NCI-H2029 treated with DMSO at 0.1 percent for 48 hours (cell line): ENCODE results near the gene MLF1.
"Not testable (repeated sequence)": the region's sequence is repeated elsewhere in the genome, so short reads cannot be mapped to it uniquely, and the experiment has no call there.

Source experiments
- DNase-seq: peaks from one replicate; lab custom pipeline; 2025; lab: John Stamatoyannopoulos, UW

Gene MLF1

DNA sequence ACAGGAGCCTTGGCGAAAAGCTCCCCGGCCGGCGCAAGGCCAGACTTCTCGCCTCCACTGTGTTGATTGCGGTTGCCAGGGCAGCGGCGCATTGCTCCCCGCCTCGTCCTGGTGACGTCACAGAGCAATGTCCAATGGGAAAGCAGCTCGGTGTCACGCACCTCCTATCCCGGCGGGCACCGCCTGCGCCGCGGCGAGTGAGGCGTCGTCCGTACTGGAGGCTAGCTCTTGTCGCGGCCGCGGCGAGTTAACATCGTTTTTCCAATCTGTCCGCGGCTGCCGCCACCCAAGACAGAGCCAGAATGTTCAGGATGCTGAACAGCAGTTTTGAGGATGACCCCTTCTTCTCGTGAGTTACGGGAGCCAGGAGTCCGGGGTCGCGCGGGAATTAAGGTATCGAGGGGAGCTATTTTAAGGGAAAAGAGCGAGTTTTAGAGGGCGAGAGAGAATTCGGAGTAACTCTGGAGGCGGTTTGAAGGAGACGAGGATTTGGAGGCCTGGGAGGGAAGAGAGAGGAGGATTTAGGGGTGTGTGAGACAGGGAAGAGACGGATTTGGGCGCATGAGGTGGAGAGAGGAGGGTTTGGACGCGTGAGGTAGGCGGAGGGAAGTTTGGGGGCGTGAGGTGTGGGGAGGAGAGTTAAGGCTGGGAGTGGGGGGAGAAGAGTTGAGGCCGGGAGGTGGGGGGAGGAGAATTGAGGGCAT is at the start of gene MLF1:
TSS of gene MLF1 (plus strand) at position 196 of the 704 bp plus-strand sequence. CDS start at position 303, 107 bp downstream.
- DNase-seq: peak; percentile 62

GRCh38 chr3:158522221-158523136 is 48.5 kb upstream of the MLF1 start:
- no peak for DNase-seq

GRCh38 chr3:158528076-158528674 is 42.8 kb upstream of the MLF1 start:
- no peak for DNase-seq

DNA sequence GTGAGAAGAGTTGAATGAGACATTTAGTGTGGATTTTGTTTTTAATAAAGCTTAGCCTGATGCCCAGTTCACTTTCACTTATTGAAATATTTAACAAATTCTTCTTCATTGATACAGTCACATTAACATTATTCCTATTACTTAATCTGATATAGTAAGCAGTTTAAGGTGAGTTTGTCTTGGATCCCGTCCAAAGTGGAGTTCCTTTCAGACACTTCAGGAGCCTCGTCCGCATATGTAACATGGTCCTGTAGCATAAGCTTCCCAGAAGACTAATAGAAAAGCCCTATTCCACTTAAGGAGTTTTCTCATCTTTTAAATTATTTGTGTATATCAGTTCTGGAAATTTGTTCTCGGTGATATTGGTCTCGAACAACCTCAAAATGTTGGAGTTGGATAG is 39.7 kb upstream of the MLF1 start:
- peak; percentile 48 for DNase-seq

DNA sequence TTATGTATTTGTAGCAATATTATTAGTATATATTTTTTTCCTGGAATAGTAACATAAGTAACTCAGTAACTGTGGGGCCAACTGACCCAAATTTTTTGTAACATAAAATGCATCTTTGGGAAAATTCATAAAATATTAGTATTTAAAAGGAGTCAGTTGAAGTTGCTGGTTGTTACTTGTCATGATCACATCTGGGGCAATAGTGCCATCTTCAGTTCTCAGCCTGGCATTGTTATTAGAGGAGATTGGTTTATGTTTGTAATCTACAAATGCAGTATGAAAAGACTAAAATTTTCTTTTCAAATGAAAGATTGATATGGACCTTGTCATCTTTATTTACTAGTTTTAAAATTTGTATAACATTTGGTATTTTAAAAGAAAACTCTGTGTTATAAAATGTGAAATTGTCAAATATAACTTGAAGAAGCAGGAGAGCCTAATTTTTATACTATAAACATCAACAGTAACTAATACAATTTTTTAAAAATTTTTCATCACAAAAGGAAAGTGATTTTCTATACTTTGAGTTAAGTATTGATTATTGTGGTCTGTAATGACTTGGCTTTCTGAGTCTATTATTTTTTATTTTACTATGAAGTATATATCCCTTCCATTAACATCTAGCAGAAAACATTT is 38.8 kb upstream of the MLF1 start:
- peak; percentile 46 for DNase-seq

- no peak for DNase-seq
Observed at GRCh38 chr3:158535918-158536317, 35.1 kb upstream of the MLF1 start.

DNA sequence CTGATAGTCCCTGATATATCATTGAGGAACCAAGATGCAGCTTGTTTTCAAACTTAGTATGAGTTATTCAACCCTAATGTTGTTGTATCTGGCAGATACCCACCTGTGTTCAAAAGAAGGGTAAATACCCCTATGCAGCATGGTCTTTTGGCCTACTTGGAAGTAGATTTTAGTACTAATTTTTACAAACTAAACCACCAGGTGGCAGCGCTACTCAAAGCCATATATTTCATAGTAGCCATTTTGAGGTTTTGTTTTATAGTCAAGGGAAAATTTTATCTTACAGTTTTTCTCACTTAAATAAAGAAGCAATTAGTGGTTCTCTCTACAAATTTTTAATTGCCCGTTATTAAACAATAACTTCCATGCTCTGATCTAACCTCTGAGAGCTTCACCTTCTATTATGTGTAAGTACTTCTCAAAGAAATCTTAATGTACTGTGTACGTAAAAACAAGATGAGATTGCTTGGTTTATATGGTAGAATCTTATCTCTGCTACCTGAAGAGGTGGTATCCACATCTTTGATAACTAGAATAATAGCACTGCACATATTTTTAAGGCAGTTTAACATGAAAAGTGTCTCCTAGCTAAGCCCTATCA is 31.5 kb upstream of the MLF1 start:
- DNase-seq: peak; percentile 46

DNA sequence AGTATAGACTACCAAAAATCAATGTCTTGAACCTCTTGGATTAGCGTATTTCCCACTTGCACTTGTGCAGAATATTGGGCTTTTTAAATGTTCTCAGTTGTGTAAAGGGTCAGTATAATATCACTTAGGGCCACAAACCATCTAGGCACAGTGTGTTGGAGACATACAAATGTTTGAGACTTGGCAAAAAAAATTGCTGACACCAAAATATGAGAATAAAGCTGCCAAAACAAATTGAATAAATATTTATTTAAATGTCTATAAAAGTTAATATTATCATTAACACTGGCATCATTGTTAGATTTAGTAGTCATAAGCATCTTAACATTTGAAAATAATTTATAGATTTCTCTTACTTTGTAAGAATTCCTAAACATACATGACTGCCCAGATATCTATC is 30.9 kb upstream of the MLF1 start:
- DNase-seq: no peak

DNA sequence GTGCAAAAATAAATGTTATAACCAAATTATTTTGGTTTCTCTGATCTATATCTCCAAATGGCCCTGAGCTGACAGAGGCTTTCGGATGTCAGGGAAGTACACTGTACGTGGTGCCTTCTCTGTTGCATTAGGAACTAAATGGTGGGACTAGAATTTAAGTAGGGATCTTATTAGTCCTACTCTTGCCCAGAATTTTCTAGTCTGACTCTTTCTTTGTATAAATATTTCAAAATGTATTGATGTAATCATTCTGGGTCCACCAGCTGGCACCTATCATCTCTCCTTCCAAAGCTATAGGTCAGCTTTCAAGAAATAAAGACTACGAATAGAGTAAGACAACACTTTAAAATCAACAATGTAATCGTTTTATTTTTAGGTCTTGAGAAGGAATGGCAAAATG is 22.3 kb upstream of the MLF1 start:
- DNase-seq: no peak

- DNase-seq: not testable (repeated sequence)
Observed at GRCh38 chr3:158549938-158550337, 21.1 kb upstream of the MLF1 start.

DNA sequence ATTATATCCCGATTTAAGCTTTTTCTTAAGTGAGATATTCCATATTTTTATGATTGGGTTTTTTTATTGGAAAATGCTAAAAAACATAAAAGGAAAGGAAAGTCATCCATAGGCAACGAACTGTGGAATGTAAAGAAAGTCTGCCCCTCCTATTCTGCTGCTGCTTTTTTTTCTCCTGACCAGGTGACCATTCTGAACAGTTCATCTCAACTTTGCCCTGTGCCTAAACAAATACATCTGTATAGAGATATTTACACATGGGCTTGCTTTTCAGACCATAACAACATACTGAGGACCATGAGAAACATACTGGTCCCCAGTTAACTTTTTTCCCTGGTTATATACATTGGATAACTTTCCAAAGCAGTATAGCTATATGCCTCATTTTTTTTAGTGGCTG is 18.9 kb upstream of the MLF1 start:
- DNase-seq: no peak

DNA sequence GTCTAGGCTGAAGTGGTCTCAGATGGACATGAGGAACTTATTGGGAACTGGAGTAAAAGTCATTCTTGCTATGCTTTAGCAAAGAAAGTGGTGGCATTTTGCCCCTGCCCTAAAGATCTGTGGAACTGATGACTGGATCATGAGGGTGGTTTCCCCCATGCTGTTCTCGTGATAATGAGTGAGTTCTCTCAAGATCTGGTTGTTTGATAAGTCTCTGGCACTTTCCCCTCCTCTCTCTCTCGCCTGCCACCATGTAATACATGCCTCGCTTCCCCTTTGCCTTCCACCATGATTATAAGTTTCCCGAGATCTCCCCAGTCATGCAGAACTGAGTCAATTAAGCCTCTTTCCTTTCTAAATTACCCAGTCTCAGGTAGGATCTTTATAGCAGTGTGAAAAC is 11.5 kb upstream of the MLF1 start:
- DNase-seq: no peak

DNA sequence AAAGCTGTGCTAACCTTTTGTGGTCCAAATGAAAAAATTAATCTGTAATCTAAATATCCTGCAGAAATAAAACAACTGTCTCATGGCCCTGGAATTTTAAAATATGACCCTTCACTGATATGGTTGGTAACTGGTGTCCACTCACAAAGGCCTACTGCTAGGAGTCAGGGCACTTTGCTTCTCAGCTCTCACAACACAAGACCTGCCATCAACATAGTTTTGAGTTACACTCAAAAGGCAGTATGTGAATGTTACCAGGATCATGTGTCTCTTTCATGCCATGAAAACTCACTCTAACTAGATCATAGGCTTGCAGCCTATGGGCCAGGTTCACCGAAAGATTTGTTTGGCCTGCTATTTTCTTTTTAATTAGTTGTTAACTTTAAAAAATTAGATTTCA is 10.0 kb upstream of the MLF1 start:
- DNase-seq: no peak

DNA sequence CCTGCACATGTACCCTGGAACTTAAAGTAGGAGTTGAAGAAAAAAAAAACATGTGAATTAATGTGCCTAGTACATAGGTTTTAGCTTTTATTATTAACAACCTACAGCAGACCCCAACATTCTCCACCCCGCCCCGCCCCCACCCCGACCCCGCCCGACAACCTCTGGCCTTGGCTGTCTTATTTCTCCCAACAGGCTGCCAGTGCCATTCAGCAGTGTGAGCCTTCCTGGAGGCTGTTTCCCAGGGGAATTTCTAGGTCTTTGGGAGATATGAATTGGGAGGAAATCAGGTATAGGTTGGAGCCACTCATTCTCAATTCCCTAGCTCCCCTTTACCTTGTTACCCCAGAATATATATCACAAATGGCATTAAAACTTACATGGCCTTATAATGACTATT is 8.3 kb upstream of the MLF1 start:
- DNase-seq: no peak

DNA sequence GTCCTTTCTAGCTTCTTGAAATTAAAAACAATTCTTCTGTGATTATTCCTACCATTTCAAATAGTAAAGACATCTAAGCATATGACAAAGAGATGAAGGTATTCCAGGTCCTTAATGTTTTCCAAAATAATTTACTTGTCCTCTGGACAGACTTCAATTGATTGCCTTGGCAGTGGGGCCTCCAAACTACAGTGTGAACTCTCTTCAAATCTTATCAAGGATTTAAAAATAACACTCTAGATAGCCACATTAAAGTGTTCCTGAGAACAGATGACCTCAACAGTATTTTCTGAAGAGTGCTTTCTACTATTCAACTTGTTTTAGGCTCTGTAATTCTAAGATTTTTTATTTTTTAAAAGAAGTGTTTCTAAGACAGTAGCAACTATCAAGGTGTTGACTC is 7.9 kb upstream of the MLF1 start:
- no peak for DNase-seq

DNA sequence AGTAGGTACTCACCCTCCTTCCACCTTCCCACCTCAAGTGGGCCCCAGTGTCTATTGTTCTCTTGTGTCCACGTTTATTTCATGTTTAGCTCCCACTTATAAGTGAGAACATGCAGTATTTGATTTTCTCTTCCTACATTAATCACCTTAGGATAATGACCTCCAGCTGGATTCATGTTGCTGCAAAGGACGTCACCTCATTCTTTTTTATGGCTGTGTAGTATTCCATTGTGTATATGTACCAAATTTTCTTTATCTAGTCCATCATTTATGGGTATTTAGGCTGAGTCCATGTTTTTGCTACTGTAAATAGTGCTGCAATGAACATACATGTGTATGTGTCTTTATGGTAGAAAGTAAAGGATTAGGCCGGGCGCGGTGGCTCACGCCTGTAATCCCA is 5.9 kb upstream of the MLF1 start:
- DNase-seq: no peak

GRCh38 chr3:158568784-158569183 is 2.2 kb upstream of the MLF1 start:
- no peak for DNase-seq

- DNase-seq: no peak
Observed at GRCh38 chr3:158569794-158570193, 1.2 kb upstream of the MLF1 start.

DNA sequence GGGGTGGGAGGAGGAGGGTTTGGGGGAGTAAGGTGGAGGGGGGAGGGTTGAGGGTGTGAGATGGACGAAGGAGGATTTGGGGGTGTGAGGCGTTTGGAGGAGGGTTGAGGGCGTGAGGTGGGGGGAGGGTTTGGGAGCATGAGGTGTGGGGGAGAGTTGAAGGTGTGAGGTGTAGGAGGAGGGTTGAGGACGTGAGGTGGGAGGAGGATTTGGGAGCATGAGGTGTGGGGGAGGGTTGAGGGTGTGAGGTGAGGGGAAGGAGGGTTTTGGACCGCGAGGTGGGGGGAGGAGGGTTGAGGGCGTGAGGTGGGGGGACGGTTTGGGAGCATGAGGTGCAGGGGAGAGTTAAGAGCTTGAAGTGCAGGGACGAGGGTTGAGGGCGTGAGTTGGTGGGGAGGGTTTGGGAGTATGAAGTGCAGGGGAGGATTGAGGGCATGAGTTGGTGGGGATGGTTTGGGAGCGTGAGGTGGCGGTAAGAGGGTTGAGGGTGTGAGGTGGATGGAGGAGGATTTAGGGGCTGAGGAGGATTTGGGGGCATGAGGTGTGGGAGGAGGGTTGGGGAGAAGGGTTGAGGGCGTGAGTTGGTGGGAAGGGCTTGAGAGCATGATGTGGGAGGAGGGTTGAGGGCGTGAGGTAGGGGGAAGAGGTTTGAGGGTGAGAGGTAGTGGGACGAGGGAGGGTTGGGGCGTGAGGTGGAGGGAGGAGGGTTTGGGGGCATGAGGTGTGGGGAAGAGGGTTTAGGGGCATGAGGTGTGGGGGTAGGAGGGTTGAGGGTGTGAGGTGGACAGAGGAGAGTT is 1.2 kb downstream of the MLF1 start:
- DNase-seq: no peak

DNA sequence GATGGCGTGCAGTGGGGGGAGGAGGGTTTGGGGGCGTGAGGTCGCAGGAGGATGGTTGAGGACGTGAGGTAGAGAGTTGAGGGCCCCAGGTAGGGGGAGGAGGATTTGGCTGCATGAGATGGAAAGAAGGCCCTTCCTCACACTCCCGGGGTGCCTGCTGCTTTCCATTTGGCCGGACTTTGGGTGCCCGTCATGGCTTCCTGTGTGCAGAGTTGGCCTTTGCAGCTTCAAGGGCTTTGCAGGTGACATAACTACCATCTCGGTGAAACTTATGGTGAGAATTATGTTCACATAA is 1.7 kb downstream of the MLF1 start:
- DNase-seq: no peak

- no peak for DNase-seq
Observed at GRCh38 chr3:158573714-158574113, 2.7 kb downstream of the MLF1 start.
